ENCODE data around the gene GPS2.

DNA sequence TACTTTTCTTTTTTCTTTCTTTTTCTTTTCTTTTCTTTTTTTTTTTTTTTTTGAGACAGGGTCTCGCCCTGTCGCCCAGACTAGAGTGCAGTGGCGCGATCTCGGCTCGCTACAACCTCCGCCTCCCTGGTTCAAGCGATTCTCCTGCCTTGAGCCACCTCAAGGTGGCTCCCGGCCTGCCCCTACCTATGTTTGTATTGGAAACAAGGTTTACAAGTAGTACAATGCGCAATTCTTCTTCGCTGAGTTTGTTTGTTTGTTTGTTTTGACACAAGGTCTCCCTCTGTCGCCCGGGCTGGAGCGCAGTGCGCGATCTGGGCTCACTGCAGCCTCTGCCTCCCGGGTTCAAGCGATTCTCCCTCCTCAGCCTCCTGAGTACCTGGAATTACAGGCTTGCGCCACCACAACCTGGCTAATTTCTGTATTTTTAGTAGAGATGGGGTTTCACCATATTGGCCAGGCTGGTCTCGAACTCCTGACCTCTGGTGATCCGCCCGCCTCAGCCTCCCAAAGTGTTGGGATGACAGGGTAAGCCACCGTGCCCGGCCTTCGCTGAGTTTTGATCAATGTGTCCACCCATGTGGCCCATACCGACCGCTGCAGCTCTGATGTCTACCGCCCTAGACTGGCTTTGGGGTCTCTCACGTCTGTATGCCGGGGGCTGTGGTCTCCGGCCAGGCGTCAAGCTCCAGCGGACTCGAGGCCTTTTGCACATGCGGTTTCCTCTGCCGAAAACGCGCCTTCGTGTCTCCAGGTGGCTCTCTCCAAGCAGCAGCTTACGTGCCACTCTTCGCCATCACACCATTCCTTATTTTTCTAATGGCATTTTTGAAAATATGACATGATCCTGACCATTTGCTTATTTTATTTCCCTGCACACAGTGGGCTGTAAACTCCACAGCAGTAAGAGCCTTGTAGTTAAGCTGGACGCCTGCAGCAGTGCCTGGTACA is 19.7 kb downstream of the GPS2 start:
- no peak for TF ChIP-seq FOXM1 (IDR thresholded peaks at IDR 0.05; ENCODE audit: borderline replicate concordance)
- no peak for TF ChIP-seq ZNF384 (IDR thresholded peaks at IDR 0.05)
- no peak for TF ChIP-seq PKNOX1 (IDR thresholded peaks at IDR 0.05)
